Measurements from ENCODE around the gene EFNA1. TPM values are rescaled to one million over a fixed set of nuclear protein-coding genes. Genes with fewer than 3 reads are reported as not detected.
"Not testable (repeated sequence)": the region's sequence is repeated elsewhere in the genome, so short reads cannot be mapped to it uniquely, and the experiment has no call there.

Gene EFNA1
- total RNA-seq, 1 donor from 2014 or later, result 0.77 TPM

DNA sequence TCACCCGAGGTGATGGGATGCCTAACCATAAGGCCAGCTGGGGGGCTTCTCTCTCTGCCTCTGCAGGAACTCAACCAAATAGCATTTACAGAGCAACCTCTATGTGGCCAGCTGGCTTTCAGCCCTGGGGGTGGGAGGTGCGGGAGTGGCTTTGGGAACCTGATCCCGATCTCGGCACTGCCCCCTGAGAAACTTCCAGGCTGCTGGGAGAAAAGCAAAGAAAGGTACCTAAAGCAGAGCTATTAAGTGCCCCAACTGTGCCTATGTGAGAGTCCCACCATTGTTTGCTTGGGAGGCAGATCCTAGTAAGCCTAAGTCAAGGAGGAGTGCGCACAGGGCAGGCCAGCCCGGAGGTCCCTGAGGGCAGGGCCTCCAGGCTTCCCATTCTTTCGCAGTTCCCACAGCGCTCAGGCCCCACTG lies 38.4 kb downstream of the EFNA1 start:
- Mint-ChIP-seq H3K36me3 (ENCODE audit: low read depth) (peaks cover 4% of the 10 kb centered on the region), H3K27me3 (ENCODE audit: low read depth) (no peaks in the 10 kb centered on the region), H3K27ac (ENCODE audit: unreplicated experiment) (no peak overlapping the region), H3K4me1 (peaks cover 14% of the 10 kb centered on the region), H3K9me3 (peaks cover 4% of the 10 kb centered on the region), H3K4me3 (no peak overlapping the region)
- TF ChIP-seq, protein P1, sequence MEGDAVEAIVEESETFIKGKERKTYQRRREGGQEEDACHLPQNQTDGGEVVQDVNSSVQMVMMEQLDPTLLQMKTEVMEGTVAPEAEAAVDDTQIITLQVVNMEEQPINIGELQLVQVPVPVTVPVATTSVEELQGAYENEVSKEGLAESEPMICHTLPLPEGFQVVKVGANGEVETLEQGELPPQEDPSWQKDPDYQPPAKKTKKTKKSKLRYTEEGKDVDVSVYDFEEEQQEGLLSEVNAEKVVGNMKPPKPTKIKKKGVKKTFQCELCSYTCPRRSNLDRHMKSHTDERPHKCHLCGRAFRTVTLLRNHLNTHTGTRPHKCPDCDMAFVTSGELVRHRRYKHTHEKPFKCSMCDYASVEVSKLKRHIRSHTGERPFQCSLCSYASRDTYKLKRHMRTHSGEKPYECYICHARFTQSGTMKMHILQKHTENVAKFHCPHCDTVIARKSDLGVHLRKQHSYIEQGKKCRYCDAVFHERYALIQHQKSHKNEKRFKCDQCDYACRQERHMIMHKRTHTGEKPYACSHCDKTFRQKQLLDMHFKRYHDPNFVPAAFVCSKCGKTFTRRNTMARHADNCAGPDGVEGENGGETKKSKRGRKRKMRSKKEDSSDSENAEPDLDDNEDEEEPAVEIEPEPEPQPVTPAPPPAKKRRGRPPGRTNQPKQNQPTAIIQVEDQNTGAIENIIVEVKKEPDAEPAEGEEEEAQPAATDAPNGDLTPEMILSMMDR (conservative IDR thresholded peaks at IDR 0.05), result no peak
- no peak for DNase-seq (ENCODE audit: low read depth, low spot score)

DNA sequence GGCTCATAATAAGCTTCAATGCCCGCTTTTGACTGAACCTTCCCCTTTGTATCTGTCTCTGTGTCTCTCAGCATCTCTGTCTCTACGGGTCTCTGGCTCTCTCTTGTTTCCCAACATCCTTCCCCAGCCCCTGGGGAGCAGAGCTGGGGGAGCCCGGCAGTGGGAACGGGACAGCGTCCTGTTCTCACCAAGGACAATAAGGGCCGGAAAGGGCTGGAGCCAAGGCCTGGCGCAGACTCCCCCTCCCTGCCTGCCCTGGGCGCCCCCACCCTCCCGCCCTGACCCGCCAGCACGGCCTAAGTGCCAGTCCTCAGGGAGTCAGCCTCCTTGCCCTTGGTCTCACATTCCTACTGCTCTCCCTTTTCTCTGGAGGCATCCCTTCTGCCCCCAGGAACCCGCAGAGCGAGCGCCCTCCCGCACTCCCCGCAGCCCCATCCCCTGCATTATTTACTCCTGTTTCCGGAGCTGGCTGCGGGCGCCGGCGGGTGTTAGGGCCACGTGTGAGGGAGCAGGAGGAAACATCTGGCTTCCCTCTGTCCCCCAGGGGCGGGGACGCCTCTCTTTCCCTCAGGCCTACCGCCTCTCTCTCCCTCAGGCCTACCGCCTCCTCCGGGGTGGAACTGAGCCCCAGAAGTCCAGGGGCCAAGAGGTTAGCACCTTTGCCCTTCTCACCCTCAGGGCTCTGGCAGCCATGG lies 38.9 kb downstream of the EFNA1 start:
- no peak overlapping the region for H3K27ac Mint-ChIP-seq (ENCODE audit: unreplicated experiment)
- no peaks in the 10 kb centered on the region for H3K27me3 Mint-ChIP-seq (ENCODE audit: low read depth)
- TF ChIP-seq, protein P1 (conservative IDR thresholded peaks at IDR 0.05), result no peak
- H3K4me3 Mint-ChIP-seq, result no peak overlapping the region
- no peak for DNase-seq (ENCODE audit: low read depth, low spot score)
- peaks cover 4% of the 10 kb centered on the region for H3K9me3 Mint-ChIP-seq
- peaks cover 14% of the 10 kb centered on the region for H3K4me1 Mint-ChIP-seq
- peaks cover 4% of the 10 kb centered on the region for H3K36me3 Mint-ChIP-seq (ENCODE audit: low read depth)

DNA sequence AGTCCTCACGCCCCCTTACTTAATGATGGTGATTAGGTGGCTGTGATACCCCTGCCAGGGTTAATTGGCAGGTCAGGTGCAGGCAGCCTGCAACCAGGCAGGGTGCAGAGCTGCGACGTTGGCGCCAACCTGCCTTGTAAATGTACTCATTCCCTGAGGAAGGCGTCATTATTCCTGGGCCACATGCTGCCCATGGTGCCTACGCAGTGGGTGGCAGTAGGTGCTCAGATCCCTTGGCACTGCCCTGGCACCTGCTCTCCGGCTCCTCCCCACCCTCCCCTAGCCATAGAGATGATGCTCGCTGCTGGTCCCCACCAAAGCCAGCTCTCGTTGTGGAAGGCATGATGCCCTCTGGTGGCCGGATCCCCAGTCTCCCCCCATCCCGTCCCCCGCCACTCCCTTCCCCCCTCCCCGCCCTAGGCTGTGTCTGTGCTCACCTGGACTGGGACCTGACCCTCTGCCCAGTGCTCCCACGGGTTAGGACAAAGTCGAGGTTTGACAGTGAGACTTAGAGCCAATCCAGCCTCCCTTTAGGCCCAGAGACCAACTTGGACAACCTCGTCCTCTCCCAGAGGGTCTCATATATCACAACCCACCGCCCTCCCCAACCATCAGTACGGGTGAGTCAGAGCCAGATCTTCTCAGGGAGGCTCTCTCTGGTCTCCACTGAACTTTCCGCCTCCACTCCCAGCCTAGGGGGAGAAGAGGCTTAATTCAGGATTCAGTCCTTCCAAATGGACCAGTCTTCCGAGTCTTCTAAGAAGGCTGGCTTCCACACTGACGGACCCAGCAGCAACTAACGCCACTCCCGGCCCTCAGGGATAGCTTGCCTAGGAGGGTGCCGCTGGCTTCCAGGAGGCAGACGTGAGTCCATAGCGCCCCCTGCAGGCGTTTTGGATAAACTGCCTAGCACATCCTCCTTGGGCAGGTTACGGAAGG lies 39.8 kb downstream of the EFNA1 start:
- Mint-ChIP-seq H3K4me3 (peak overlapping the region; percentile 79), H3K4me1 (peaks cover 21% of the 10 kb centered on the region), H3K9me3 (peaks cover 4% of the 10 kb centered on the region), H3K36me3 (ENCODE audit: low read depth) (peaks cover 4% of the 10 kb centered on the region), H3K27me3 (ENCODE audit: low read depth) (no peaks in the 10 kb centered on the region), H3K27ac (ENCODE audit: unreplicated experiment) (no peak overlapping the region)
- DNase-seq (ENCODE audit: low read depth, low spot score), result peak; percentile 87
- TF ChIP-seq, protein P1 (conservative IDR thresholded peaks at IDR 0.05), result peak; percentile 89

DNA sequence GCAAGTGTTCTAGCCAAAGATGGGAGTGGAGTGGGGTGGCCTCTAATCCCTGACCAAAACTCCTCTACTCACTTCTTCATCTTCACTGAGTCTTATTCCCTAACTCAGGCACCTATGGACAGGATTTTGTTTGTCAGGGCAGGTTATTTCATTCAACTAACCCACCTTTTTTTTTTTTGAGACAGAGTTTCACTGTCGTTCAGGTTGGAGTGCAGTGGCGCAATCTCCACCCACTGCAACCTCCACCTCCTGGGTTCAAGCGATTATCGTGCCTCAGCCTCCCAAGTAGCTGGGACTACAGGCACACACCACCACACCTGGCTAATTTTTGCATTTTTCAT lies 40.4 kb downstream of the EFNA1 start:
- not testable (repeated sequence) for H3K27ac Mint-ChIP-seq (ENCODE audit: unreplicated experiment); H3K27me3 Mint-ChIP-seq (ENCODE audit: low read depth); DNase-seq (ENCODE audit: low read depth, low spot score); H3K9me3 Mint-ChIP-seq; H3K36me3 Mint-ChIP-seq (ENCODE audit: low read depth)
- peaks cover 25% of the 10 kb centered on the region for H3K4me1 Mint-ChIP-seq
- H3K4me3 Mint-ChIP-seq, result peak overlapping the region; percentile 79

DNA sequence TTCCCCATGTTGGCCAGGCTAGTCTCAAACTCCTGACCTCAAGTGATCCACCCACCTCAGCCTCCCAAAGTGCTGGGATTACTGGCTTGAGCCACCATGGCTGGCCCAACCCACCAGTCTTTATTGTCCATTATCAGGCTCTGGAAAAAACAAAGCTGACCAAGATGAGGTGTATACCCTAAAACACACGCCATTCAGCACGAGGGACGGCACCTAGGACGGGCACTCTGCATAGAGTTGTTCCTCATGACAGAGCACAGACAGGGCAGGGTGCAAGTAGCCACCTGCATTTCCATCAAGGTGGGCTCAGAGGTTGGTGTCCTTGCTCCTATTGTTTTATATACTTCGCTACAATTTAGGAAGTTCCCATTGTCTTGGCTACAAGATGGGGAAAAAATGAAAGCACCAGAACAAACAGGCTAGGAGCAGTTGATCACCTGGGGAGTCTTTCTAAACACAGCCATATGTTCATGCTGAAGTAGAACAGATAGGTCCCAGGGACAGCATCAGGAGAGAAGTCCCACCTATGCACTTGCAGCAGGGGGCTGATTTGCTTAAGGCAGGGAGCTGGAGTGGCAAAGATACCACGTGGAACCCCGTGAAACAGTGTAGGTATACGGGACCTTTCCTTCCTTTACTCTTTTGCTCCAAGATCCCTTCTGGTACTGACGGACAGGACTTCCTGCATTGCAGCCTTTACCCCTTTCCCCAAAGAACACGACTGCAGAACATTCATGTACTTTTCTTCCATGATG lies 41.0 kb downstream of the EFNA1 start:
- no peak overlapping the region for H3K27ac Mint-ChIP-seq (ENCODE audit: unreplicated experiment)
- H3K4me1 Mint-ChIP-seq, result peaks cover 31% of the 10 kb centered on the region
- H3K36me3 Mint-ChIP-seq (ENCODE audit: low read depth), result peaks cover 6% of the 10 kb centered on the region
- peaks cover 3% of the 10 kb centered on the region for H3K27me3 Mint-ChIP-seq (ENCODE audit: low read depth)
- H3K9me3 Mint-ChIP-seq, result peaks cover 4% of the 10 kb centered on the region
- H3K4me3 Mint-ChIP-seq, result peak overlapping the region; percentile 41
- TF ChIP-seq, protein P1 (conservative IDR thresholded peaks at IDR 0.05), result no peak
- DNase-seq (ENCODE audit: low read depth, low spot score), result no peak
